ENCODE data around the gene RMI1.

Gene RMI1

DNA sequence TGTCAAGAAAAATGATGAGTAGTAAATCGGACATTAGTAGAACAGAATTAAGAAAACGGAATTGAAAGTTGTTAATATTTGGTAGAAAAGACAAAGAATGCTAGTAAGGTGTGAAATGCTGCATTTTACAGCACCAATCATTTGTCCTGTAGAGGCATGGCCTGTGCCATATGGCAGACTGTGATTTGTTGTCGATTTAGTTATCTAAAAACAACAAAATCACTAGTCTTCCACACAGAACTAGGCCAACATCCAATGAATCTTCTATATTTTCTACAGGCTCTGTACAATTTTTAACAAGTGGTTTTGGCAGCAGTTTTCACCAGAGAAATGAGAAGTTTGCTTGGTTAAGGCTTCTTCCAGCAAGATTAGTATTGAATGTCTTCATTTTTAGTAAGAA, 11.0 kb upstream of the RMI1 start:
- no peak for DNase-seq

DNA sequence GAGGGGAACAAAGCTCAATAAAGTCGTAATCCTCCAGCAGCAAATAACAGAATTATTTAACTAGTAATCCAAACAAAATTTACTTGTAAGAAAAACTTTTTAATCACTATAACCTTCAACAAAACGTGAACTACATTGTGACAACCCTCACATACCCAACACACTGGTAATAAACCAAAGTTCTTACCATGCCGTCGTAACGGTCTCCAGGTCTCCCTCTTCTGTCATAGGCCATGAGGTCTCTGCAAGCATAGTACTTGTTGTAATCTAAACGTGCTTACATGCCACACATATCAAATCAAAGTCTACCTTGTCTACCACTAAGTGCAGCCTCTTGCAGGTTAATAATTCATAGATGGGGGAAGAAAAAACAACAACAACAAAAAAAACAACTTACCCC, 9.1 kb upstream of the RMI1 start:
- no peak for DNase-seq

DNA sequence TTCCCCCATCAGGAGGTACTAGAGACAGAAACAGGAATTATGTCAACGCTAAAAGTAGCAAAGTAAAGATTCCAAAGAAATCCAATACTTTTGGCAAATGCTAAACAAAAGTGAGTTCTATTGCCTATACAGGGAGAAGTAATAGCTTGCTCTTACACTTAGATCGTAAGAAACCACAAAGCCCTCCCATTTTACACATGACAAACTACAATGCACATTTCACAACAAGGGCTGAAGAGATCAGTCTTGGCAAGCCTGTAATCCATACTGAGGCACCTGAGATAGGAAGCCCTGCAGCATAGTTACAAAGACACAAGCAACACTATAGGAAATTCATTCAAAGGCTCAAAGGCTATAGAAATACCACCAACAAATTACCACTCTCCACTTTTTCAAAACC, 8.3 kb upstream of the RMI1 start:
- DNase-seq = no peak

DNA sequence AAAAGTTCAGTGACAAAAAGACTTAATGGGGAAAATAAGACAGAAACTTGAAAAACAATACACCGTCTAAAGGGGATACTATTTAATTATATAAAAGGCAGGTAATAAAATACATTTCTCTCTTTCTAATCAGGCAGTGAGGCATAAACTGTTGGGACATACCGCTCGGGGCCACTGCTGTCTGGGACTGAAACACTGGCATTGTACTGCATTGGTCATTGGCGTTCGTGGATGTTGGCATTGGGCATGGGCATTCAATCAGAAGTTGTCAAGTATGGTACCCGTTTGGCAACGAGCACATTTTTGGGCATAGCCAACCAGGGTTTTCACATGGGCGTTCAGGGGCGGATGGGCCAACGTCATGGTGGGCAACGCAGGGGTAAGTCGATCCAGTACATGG, 5.3 kb upstream of the RMI1 start:
- DNase-seq = no peak

DNA sequence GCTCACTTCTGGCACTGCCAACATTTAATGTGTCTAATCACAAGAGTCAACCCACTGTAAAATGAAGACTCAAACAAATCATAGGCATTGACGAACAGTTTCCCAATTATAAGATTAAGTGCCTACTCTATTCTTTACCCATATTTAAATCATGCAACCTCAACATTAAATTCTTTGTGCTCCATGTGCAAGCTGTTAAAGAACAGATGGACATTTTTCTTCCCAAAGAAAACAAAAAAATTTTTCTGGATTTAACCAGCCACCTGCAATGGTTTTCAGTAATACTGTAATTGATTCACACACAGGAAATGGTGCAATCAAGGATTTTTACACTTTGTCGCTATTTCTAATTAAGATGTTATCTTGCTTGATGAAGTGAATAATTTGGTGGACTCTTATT, 4.2 kb upstream of the RMI1 start:
- no peak for DNase-seq

DNA sequence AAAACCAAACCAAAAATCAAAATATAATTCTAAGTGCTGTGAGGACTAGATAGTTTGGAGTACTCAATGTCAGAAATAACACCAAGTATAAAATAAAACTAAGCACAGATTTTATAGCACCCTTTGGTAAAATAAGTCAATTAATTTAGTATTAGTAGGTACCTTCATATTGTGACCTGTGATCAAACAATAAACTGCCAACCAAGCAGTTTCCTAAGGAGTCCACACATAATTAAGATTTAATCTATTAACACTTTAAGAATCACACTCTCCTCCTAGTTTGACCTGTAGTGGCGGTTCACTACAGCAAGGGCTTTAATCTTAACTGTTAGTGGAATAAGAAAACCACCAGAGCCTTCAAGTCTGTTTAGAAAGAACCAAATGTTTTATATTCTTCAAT, 3.4 kb upstream of the RMI1 start:
- no peak for DNase-seq

DNA sequence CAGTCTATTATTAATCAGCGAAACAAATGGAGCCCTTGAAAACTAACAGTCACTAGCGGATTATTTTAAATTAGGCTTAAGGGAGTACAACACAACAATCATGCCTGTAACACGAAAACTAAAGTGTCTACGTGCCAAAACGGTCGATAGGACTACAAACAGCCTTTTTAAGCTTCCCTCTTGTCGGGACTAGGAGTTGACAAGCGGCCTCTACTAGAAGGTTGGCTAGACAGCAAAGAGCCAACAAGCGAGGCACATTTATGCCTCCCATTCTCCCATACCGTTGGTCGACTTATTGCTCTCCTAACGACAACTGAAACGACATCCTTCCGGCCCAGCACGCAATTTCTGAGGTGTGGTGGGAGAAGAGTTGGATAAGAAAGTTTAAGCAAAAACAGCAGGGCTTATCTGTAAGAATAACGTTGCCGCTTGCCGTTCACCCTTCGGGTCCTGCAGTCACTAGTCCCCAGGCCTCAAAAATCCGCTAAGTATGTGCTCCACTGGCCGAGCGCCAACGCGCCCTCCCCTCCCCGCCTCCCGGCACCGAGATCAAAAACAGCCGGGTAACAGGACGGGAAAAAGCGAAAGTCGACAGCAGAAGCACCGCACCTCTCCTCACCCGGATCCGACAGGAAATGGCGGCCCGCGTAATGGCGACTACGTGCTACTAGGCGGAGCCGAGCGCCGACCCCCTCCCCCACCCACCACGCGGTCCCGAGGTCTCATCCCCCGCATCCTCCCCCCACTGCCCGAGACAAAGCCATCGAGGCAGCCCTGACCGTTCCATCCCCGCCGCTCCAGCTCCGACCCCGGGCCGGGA, 1.4 kb upstream of the RMI1 start:
- DNase-seq = peak; percentile 92

DNA sequence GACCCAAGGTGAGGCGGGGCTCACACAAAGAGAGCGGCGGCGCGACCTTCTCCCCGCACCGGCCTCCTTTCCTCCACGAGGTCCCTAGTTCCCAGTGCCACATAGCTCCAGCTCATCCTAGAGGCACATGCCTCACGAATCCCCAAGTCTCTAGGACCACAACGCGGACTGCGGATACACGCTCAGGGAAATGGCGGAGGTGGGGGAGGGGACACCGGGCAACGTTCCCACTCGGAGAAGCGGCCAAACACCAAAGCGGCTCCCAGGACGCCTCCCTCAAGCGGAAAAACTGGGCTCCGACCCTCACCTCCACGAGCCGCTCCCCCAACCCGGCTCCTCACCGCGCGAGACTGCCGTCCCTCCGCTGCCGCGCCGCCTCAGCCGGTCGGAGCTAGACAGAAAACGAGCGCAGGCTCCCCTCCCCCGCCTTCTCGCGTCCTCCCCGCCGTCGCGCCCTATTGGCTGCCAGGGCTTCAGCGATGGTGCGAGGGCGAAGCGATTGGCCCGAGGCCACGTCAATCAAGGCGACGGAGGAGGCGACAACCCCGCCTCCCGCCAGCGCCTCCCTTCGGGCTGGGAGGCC, 702 bp upstream of the RMI1 start, which contains the start of gene HNRNPK:
Gene HNRNPK, minus strand, starts transcription at position 404 of the 583 bp plus-strand sequence. CDS start 1,963 bp downstream, outside the sequence.
- DNase-seq = peak; percentile 99

DNA sequence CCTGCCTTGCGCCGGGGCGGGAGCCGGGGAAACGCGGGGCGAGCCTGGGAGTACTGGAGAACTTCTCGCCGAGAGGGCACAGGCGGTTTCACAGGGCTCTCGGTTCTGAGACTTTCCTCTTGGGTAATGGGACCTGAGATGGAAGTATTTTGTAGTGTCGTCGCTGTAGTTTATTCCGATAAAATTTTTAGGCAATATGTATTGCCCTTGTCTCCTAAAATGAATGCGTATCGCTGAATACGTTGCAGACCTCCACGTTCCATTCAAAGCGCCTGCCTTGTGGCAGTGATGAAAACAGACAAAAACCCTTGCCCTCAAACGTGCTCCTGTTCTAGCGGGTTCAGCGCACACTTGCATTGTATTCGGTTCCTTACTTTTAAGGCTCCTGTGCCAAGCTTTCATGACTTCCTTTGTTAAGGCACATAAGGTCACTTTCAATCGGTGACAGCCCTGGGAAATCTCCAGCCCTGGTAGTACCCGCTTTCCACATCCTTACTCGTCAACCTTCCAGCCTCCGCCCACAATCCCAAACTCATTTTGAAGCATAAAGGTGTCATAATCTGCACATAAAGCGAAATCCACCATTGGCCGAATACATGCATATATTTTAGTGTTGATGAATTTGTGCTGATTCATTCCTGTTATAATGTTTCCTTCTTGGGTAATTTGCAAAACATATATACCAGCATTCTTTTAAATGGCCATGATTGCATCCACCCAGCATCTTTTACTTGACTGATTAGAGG, 694 bp downstream of the RMI1 start:
- peak; percentile 31 for DNase-seq

DNA sequence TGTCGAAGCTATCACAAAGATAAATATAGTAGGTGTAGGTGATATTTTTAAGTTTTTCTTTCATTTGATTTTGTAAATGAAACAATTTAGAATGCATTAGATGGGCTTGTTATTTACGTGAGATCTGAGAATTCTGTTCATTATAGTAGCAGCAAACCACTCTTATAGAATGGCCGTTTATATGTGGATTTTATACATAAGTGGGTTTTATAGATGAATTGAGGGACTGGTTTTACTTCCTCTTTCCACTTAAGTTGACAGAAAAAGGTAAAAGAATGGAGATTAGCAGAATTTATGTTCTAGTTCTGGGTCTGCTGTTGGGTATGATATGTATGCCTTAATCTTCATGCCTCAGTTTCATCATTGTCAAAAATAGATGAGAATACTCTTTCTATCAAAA, 5.6 kb downstream of the RMI1 start:
- DNase-seq = no peak

DNA sequence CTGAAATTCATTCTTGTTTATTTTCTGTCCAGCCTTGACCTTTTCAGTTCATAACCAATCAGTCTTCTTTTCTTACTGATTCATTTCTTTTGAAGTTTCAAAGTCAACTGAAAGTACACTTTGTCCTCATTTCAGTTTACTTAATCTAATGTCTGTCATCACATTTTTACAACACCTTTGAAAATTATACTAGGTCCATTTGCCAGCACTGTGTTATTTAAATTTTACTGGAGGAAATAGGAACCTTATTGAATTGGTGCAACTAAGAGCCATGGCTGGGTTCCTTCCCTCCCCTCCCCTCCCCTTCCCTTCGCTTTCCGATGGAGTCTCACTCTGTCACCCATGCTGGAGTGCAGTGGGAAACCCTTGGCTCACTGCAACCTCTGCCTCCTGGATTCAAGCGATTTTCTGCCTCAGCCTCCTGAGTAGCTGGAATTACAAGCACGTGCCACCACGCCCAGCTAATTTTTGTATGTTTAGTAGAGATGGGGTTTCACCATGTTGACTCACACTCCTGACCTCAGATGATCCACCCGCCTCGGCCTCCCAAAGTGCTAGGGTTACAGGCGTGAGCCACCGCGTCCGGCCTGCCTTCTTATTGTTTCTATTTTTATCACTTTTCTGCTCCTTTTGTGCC, 6.3 kb downstream of the RMI1 start:
- no peak for DNase-seq

DNA sequence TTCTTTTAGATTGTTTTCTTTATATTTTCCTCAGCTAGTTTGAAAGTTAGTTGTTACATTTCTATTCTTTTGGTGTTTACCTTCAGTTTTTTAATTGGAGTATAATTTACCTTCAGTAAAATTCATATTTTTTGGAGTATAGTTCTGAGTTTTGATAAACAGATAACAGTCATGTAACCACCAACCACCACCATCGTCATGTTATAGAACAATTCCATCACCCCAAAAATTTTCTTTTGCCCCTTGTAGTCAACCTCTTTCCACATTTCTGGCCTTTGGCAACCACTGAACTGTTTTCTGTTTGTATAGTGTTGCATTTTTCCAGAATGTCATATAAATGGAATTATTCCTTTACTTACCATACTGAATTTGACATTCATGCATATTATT, 6.8 kb downstream of the RMI1 start:
- DNase-seq = no peak

DNA sequence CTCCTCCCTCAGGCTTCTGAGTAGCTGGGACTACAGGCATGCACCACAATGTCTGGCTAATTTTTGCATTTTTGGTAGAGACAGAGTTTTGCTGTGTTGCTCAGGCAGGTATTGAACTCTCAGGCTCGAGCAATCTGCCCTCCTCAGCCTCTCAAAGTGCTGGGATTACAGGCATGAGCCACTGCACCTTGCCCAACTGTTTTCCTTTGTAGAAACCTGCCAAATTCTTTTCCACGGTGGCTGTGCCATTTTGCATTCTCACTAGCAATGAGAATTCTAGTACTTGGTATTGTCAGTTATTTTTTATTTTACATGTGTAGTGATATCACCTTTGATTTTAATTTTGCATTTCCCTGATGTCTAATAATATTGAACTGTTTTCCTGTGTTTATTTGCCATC, 7.8 kb downstream of the RMI1 start:
- no peak for DNase-seq

DNA sequence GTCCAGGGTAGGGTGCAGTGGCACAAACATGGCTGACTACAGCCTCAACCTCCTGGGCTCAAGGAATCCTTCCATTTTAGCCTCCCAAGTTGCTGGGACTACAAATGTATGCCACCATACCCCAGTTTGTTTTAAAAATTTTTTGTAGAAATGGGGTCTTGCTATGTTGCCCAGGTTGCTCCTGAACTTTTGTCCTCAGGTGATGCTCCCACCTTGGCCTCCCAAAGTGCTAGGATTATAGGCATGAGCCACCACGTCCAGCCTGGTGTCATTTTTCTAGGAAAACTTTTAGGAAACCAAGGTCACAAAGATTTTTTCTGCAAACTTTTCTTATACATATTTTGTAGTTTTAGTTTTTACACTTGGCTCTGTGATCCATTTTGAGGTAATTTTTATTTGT, 10.8 kb downstream of the RMI1 start:
- DNase-seq = no peak

DNA sequence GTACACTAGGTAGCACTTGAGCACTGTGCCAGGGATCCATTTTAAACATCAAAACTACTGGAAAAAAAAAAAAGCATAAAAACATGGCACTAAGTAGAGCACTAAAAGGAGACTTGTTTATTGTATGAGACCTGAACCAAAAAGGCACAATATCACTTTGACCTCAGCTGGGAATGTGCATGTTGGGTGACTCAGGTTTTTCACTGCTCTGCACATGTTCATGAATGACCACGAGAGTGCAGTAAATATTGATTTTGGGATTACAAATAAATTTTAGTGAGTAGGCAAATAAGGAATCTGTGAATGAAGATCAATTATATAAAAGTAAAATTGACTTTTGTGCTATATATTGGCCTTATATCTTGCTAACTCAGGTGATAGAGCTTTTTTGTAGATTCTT, 11.8 kb downstream of the RMI1 start:
- DNase-seq = no peak

DNA sequence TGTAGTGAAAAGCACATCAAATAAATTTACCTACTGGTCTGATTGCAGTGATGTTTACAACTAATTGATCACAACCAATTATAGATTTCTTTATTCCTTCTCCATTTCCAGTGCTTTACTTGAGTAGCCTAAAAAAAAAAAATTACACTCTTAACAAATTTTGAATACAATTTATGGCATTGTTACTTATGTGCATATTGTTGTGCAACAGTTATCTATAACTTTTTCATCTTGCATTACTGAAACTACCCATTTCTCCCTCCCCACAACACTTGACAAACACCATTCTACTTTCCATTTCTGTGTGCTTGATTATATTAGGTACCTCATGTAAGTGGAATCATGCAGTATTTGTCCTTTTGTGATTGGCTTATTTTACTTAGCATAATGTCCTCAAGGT, 12.3 kb downstream of the RMI1 start:
- DNase-seq = no peak

DNA sequence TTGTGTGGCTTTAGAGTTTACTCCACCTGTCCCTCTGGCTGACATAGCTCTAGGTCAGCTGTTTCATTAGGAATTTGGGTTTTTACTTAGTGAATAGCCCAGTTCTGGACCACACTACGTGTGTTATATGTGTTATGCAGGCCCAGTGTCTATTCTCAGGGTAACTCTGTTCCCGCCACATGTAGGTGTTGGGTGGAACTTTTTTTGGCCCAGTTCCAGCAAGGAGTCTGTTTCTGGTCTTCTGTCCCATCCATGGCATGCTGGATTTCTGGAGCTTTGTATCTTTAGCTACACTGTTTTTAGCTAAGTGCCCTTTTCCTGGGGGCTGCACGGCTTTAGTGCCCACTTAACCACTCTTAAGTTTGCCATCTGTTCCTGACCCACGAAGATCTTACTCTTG, 15.5 kb downstream of the RMI1 start:
- DNase-seq = no peak

DNA sequence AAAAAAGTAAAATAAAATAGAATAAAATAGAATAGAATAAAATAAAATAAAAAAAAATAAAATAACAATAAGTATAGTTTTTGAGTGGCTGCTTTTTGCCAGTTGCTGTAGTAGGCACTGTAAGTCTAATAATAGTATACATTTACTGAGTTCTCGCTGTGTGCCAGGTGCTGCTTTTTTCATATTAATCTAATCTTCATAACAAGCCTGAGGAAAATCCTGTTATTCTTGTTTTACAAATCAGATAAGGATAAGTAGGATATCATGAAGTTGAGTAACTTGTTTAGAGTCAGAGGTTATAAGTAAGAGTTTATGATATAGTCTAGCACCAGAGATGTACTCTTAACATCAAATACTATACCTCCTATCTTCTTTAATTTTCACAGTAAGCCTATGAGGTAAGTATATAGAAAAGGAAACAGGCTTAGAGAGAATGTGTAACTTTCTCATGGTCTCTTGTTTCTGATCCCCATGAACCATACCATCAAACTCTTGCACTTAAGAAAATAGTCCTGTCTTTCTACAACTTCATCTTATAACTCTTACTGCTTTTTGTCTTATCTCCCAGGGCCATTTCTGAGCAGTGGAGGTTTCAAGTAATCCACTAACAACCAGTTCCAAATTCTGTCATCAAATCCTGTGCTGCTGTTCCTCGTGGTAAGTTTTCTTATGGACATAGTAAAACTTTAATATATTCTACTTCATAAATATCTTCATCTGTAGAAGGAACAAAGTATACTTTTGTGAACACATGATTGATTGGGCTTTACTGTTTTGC, 18.7 kb downstream of the RMI1 start:
- no peak for DNase-seq

DNA sequence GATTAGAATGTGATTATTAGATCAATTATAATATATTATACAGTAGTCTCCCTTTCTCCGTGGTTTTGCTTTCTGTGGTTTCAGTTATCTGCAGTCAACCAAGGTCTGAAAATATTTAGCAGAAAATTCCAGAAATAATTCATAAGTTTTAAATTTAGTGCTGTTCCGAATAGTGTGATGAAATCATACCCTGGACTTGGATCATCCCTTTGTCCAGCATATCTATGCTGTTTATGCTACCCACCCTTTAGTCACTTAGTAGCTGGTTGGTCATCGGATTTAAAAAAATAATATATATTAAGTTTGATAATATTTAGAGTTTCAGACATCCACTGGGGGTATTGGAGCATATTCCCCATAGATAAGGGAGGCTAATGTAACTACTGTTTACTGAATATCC, 19.6 kb downstream of the RMI1 start:
- DNase-seq = no peak

DNA sequence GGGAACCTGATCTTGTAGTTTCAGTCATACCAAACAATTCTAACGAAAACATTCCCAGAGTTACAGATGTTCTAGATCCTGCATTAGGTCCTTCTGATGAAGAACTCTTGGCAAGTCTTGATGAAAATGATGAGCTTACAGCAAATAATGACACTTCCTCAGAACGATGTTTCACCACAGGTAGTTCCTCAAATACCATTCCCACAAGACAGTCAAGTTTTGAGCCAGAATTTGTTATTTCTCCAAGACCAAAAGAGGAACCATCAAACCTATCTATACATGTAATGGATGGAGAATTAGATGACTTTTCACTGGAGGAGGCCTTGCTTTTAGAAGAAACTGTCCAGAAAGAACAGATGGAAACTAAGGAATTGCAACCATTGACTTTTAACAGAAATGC, 21.0 kb downstream of the RMI1 start:
- peak; percentile 8 for DNase-seq

DNA sequence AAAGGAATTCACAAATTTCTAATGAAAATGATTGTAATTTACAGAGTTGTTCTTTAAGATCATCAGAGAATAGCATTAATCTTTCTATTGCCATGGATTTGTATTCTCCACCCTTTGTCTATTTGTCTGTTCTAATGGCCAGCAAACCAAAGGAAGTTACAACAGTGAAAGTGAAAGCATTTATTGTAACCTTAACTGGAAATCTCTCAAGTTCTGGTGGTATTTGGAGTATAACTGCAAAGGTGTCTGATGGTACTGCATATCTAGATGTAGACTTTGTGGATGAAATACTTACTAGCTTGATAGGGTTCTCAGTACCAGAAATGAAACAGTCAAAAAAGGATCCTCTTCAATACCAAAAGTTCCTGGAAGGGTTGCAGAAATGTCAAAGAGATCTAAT, 21.7 kb downstream of the RMI1 start:
- DNase-seq = peak; percentile 37

DNA sequence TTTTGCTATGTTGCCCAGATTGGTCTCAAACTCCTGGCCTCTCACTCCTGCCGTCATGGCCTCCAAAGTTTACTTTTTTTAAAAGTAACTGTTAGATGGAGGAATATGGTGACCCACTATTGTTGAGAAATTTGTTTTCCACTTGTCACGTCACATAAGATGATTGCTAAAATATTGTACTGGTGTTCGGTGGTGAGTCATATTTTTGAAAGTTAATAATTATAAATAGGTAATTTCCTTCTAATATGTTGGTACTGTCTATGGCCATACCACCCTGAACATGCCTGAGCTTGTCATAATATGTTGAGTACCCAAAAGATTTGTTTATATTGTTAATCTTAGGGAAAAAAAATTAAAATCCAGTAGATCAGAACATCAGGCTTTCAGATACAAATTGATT, 22.6 kb downstream of the RMI1 start:
- no peak for DNase-seq

DNA sequence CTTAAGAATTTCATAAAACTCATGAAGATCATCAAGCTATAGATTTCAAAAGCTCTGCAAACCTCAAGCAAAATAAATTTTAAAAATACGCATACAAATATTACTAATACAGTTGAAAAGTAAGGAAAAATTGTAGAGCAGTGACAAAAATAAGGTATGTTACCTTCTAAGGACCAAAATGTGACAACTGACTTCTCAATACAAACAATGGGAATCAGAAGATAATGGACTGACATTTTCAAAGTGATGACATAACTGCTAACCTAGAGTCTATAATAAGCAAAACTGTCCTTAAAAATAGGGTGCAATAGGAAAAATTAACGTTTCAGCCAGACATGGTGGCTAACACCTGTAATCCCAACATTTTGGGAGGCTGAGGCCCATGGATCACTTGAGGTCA, 27.1 kb downstream of the RMI1 start:
- no peak for DNase-seq
